ENCODE results near the gene GLTP. TPM values are rescaled to one million over a fixed set of nuclear protein-coding genes. Genes with fewer than 3 reads are reported as not detected.
A peak's percentile ranks its signal among the peaks of the same experiment; 100 is the strongest.
"Not testable (repeated sequence)": the region's sequence is repeated elsewhere in the genome, so short reads cannot be mapped to it uniquely, and the experiment has no call there.

Gene GLTP
- total RNA-seq, 2 donors from 2014 or later: 22.7 to 28.5 TPM

GRCh38 chr12:109881752-109882151 is 1.4 kb upstream of the GLTP start:
- DNase-seq (no peak), ATAC-seq (no peak)
- intact Hi-C loops (cut with DNase I): no loop called here

GRCh38 chr12:109880938-109881337 is 597 bp upstream of the GLTP start:
- intact Hi-C loops (cut with DNase I): no loop called here
- DNase-seq (no peak), ATAC-seq (no peak)

GRCh38 chr12:109879351-109880042 is 844 bp downstream of the GLTP start:
- intact Hi-C loops (cut with DNase I): loop anchor here (2.0 to 10.0 kb wide), 2 partner anchors 75 kb away; no protein-coding TSS in a partner anchor
- peak in 1 of 2 donors; percentile 8 for ATAC-seq
- DNase-seq: no peak

- no peak for DNase-seq
- ATAC-seq: no peak
- intact Hi-C loops (cut with DNase I): loop anchor here (2.0 to 10.0 kb wide), 2 partner anchors 74 kb away; no protein-coding TSS in a partner anchor
Measured at GRCh38 chr12:109878749-109879148, 1.6 kb downstream of the GLTP start.

GRCh38 chr12:109878247-109878625 is 2.1 kb downstream of the GLTP start:
- ATAC-seq (no peak), DNase-seq (no peak)
- intact Hi-C loops (cut with DNase I): loop anchor here (2.0 to 10.0 kb wide), 2 partner anchors 73 kb away; no protein-coding TSS in a partner anchor

- no peak for DNase-seq
- ATAC-seq: no peak
- intact Hi-C loops (cut with DNase I): loop anchor here (2.0 to 10.0 kb wide), 2 partner anchors 73 kb away; no protein-coding TSS in a partner anchor
Measured at GRCh38 chr12:109877504-109878246, 2.7 kb downstream of the GLTP start.

GRCh38 chr12:109876406-109876805 is 3.9 kb downstream of the GLTP start:
- ATAC-seq (no peak), DNase-seq (no peak)
- intact Hi-C loops (cut with DNase I): loop anchor here in 1 of 2 donors (10.0 kb wide), 1 partner anchor 72 kb away; no protein-coding TSS in a partner anchor

GRCh38 chr12:109875572-109876131 is 4.7 kb downstream of the GLTP start:
- DNase-seq (no peak), ATAC-seq (no peak)
- intact Hi-C loops (cut with DNase I): loop anchor here in 1 of 2 donors (10.0 kb wide), 1 partner anchor 71 kb away; no protein-coding TSS in a partner anchor

- ATAC-seq (no peak), DNase-seq (no peak)
- intact Hi-C loops (cut with DNase I): loop anchor here in 1 of 2 donors (10.0 kb wide), 1 partner anchor 69 kb away; no protein-coding TSS in a partner anchor
Measured at GRCh38 chr12:109873653-109874052, 6.7 kb downstream of the GLTP start.

- DNase-seq (no peak), ATAC-seq (no peak)
- intact Hi-C loops (cut with DNase I): loop anchor here in 1 of 2 donors (10.0 kb wide), 1 partner anchor 67 kb away; no protein-coding TSS in a partner anchor
Measured at GRCh38 chr12:109871668-109872314, 8.6 kb downstream of the GLTP start.

- ATAC-seq (peak in 1 of 2 donors; percentile 26), DNase-seq (no peak)
- intact Hi-C loops (cut with DNase I): loop anchor here in 1 of 2 donors (10.0 kb wide), 1 partner anchor 66 kb away; no protein-coding TSS in a partner anchor
Measured at GRCh38 chr12:109870648-109871047, 9.7 kb downstream of the GLTP start.

- intact Hi-C loops (cut with DNase I): no loop called here
- ATAC-seq (no peak), DNase-seq (no peak)
Measured at GRCh38 chr12:109868182-109869051, 11.9 kb downstream of the GLTP start.

GRCh38 chr12:109864916-109865315 is 15.4 kb downstream of the GLTP start:
- ATAC-seq (no peak), DNase-seq (no peak)
- intact Hi-C loops (cut with DNase I): no loop called here

GRCh38 chr12:109863847-109864712 is 16.3 kb downstream of the GLTP start:
- ATAC-seq (peak in 1 of 2 donors; percentile 47), DNase-seq (no peak)
- intact Hi-C loops (cut with DNase I): no loop called here

- DNase-seq; ATAC-seq; intact Hi-C loops (cut with DNase I): not testable (repeated sequence)
Measured at GRCh38 chr12:109862491-109862890, 17.9 kb downstream of the GLTP start.

- ATAC-seq (no peak), DNase-seq (no peak)
- intact Hi-C loops (cut with DNase I): no loop called here
Measured at GRCh38 chr12:109861689-109862314, 18.5 kb downstream of the GLTP start.

- intact Hi-C loops (cut with DNase I): no loop called here
- ATAC-seq (no peak), DNase-seq (no peak)
Measured at GRCh38 chr12:109860977-109861376, 19.4 kb downstream of the GLTP start.
